Kidney epithelial cell (primary cell): ENCODE results near the gene TRIM65. TPM values are rescaled to one million over a fixed set of nuclear protein-coding genes. Genes with fewer than 3 reads are reported as not detected.

ENCODE experiments used
- DNase-seq: peaks from one replicate; pipeline ENCODE4 v3.0.0-alpha.2; 2010; ENCODE audit warnings: low read depth
- H3K27me3 ChIP-seq: 2 replicates; pipeline ENCODE4 v1.6.0; 2011; ENCODE audit warnings: low read length; ENCODE audit not compliant: control insufficient read depth, insufficient read depth
- H3K36me3 ChIP-seq: 2 replicates; pipeline ENCODE4 v1.5.1; 2011; ENCODE audit warnings: low read length; ENCODE audit not compliant: control insufficient read depth, insufficient read depth
- H3K4me3 ChIP-seq: 2 replicates; pipeline ENCODE4 v1.5.1; 2011; ENCODE audit warnings: low read depth, mild to moderate bottlenecking, control low read depth, low read length
- CTCF ChIP-seq: IDR thresholded peaks from 2 replicates; pipeline ENCODE4 v1.5.1; 2011; ENCODE audit warnings: mild to moderate bottlenecking, moderate library complexity, low read length, control low read depth, inconsistent platforms; ENCODE audit not compliant: insufficient read depth, poor library complexity, severe bottlenecking
- total RNA-seq: library from RNA; depleted of rRNA; stranded (reverse); fragments of >200 nt; gene quantifications from 2 replicates; pipeline ENCODE4 v1.2.3, GENCODE V29; 2015

The TRIM65 gene
- total RNA-seq, 1 donor from 2014 or later = 31.8 TPM

GRCh38 chr17:75940727-75941441 is 44.1 kb upstream of the TRIM65 start, which contains the start of gene FBF1:
Gene FBF1, minus strand, starts transcription at chr17:75941042. Its CDS starts 2,893 bp downstream, at chr17:75938149.
- DNase-seq = peak; percentile 79
- H3K4me3 ChIP-seq = peak within 1 kb of the TSS; percentile 97
- no peak for TF ChIP-seq CTCF
- no peaks in the 10 kb centered on the region for H3K27me3 ChIP-seq
- no peaks in the 10 kb centered on the region for H3K36me3 ChIP-seq

- Histone ChIP-seq H3K4me3 (no peak overlapping the region), H3K36me3 (no peaks in the 10 kb centered on the region), H3K27me3 (no peaks in the 10 kb centered on the region)
- TF ChIP-seq CTCF = no peak
- no peak for DNase-seq
Measured at GRCh38 chr17:75937652-75938051, 40.9 kb upstream of the TRIM65 start.

DNA sequence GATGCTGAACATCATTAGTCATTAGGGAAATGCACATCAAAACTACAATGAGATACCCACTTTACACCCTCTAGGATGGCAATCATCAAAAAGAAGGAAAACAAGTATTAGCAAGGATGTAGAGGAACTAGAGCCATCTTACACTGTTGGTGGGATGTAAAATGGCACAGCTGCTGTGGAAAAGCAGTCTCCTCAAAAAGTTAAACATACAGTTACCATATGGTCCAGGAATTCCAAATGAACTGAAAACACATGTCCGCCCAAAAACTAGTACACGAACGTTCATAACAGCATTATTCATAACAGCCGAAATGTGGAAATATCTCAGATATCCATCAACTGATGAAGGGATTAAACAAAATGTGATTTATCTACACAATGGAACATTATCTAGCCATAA is 37.1 kb upstream of the TRIM65 start:
- Histone ChIP-seq H3K27me3 (no peaks in the 10 kb centered on the region), H3K4me3 (no peak overlapping the region), H3K36me3 (no peaks in the 10 kb centered on the region)
- TF ChIP-seq CTCF = no peak
- DNase-seq = no peak

GRCh38 chr17:75932852-75933251 is 36.1 kb upstream of the TRIM65 start:
- no peak for DNase-seq
- no peak for TF ChIP-seq CTCF

DNA sequence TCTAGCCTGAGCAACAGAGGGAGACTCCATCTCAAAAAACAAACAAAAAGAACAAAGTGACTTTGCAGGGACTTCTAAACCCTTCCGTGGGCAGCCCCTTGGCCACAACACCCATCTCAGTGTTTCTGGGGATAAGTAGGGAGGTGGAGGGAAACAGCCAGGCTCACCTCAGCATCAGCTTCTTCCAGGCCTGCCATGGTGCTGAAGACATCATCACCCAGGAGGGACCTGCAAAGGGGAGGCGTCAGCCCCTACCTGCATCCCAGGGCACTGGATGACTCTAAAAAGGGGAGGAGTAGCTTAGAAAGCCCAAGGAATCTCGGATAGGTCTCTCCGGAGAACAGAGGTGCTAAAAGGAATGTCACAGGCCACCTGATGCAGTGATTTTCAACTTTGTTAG is 34.3 kb upstream of the TRIM65 start:
- Histone ChIP-seq H3K27me3 (no peaks in the 10 kb centered on the region), H3K36me3 (no peaks in the 10 kb centered on the region), H3K4me3 (no peak overlapping the region)
- no peak for DNase-seq
- no peak for TF ChIP-seq CTCF

More at GRCh38 chr17:75932852-75933251, 36.1 kb upstream of the TRIM65 start:
- H3K4me3 ChIP-seq = no peak overlapping the region
- no peaks in the 10 kb centered on the region for H3K36me3 ChIP-seq
- no peaks in the 10 kb centered on the region for H3K27me3 ChIP-seq
